Astrocyte (in vitro differentiated cells and primary cell): Measurements from ENCODE around the gene B3GNT9. TPM values are rescaled to one million over a fixed set of nuclear protein-coding genes. Genes with fewer than 3 reads are reported as not detected.
A peak's percentile ranks its signal among the peaks of the same experiment; 100 is the strongest.

Experiments
- DNase-seq: peaks from one replicate; pipeline ENCODE4 v3.0.0-alpha.2; 2010; ENCODE audit warnings: low read depth
- FAIRE-seq: peaks from 2 replicates; lab custom pipeline; 2011; peaks lifted over from hg19 to GRCh38; lab: Jason Lieb, UNC
- H2AFZ ChIP-seq: 2 replicates; pipeline ENCODE4 v1.6.0; 2012; ENCODE audit warnings: low read depth, low read length, inconsistent platforms
- H3K27ac ChIP-seq: 2 replicates; pipeline ENCODE4 v1.5.1; 2011; ENCODE audit warnings: low read depth, low read length, inconsistent platforms
- H3K27me3 ChIP-seq: 2 replicates; pipeline ENCODE4 v1.6.0; 2011; ENCODE audit warnings: low read length, inconsistent platforms; ENCODE audit not compliant: insufficient read depth
- H3K36me3 ChIP-seq: 2 replicates; pipeline ENCODE4 v1.5.1; 2011; ENCODE audit warnings: low read length, inconsistent platforms; ENCODE audit not compliant: insufficient read depth
- H3K4me1 ChIP-seq: 2 replicates; pipeline ENCODE4 v1.5.1; 2011; ENCODE audit warnings: low read length, inconsistent platforms; ENCODE audit not compliant: insufficient read depth
- H3K4me2 ChIP-seq: 2 replicates; pipeline ENCODE4 v1.6.0; 2012; ENCODE audit warnings: low read length, inconsistent platforms
- H3K4me3 ChIP-seq: 2 replicates; pipeline ENCODE4 v1.5.1; 2011; ENCODE audit warnings: low read depth, mild to moderate bottlenecking, low read length, inconsistent platforms; ENCODE audit not compliant: insufficient read depth
- H3K79me2 ChIP-seq: 2 replicates; pipeline ENCODE4 v1.6.0; 2012; ENCODE audit warnings: mild to moderate bottlenecking, low read length, inconsistent platforms; ENCODE audit not compliant: insufficient read depth
- H3K9ac ChIP-seq: 2 replicates; pipeline ENCODE4 v1.6.0; 2012; ENCODE audit warnings: mild to moderate bottlenecking, low read length, inconsistent platforms
- H3K9me3 ChIP-seq: 2 replicates; pipeline ENCODE4 v1.5.1; 2012; ENCODE audit warnings: low read depth, mild to moderate bottlenecking, low read length, inconsistent platforms; ENCODE audit not compliant: insufficient read depth
- H4K20me1 ChIP-seq: 2 replicates; pipeline ENCODE4 v1.6.0; 2012; ENCODE audit warnings: low read length, inconsistent platforms; ENCODE audit not compliant: insufficient read depth
- H3K27ac Mint-ChIP-seq: one replicate; pipeline ENCODE4 v1.8.0; 2021; ENCODE audit warnings: mild to moderate bottlenecking, mixed read lengths; ENCODE audit not compliant: unreplicated experiment
- H3K27me3 Mint-ChIP-seq: one replicate; pipeline ENCODE4 v1.8.0; 2021; ENCODE audit warnings: low read depth, mixed read lengths; ENCODE audit not compliant: unreplicated experiment
- H3K36me3 Mint-ChIP-seq: one replicate; pipeline ENCODE4 v1.8.0; 2021; ENCODE audit warnings: low read depth, mixed read lengths; ENCODE audit not compliant: unreplicated experiment
- H3K4me1 Mint-ChIP-seq: one replicate; pipeline ENCODE4 v1.8.0; 2021; ENCODE audit warnings: low read depth, mixed read lengths; ENCODE audit not compliant: unreplicated experiment
- H3K4me3 Mint-ChIP-seq: one replicate; pipeline ENCODE4 v1.8.0; 2021; ENCODE audit warnings: mild to moderate bottlenecking, moderate library complexity, mixed read lengths; ENCODE audit not compliant: unreplicated experiment
- H3K9me3 Mint-ChIP-seq: one replicate; pipeline ENCODE4 v1.8.0; 2021; ENCODE audit warnings: mild to moderate bottlenecking, mixed read lengths; ENCODE audit not compliant: unreplicated experiment
- CTCF ChIP-seq: IDR thresholded peaks from 2 replicates; pipeline ENCODE4 v1.5.1; 2011; ENCODE audit warnings: low read depth, mild to moderate bottlenecking, inconsistent platforms, low read length, moderate library complexity; ENCODE audit not compliant: insufficient read depth
- EZH2 ChIP-seq: IDR thresholded peaks from 2 replicates; pipeline ENCODE4 v1.6.1; 2012; ENCODE audit warnings: mild to moderate bottlenecking, low read length, inconsistent platforms; ENCODE audit not compliant: insufficient read depth
- total RNA-seq: library from RNA; stranded (reverse); gene quantifications from 2 replicates; pipeline ENCODE4 v1.2.1, GENCODE V29; 2021

Gene B3GNT9
- total RNA-seq, 1 donor from 2014 or later, result 7.6 TPM

GRCh38 chr16:67101311-67102082 is 49.3 kb downstream of the B3GNT9 start:
- Histone ChIP-seq H3K4me2 (peak overlapping the region; percentile 16), H3K9me3 (no peaks in the 10 kb centered on the region), H3K36me3 (peaks cover 13% of the 10 kb centered on the region), H4K20me1 (no peaks in the 10 kb centered on the region), H3K79me2 (no peaks in the 10 kb centered on the region), H3K9ac (no peak overlapping the region), H3K4me1 (peaks cover 7% of the 10 kb centered on the region), H3K27ac (peak overlapping the region; percentile 20), H3K4me3 (no peak overlapping the region), H2AFZ (no peak overlapping the region), H3K27me3 (no peaks in the 10 kb centered on the region)
- Mint-ChIP-seq H3K36me3 (peaks cover 7% of the 10 kb centered on the region), H3K27ac (peak overlapping the region; percentile 82), H3K9me3 (peaks cover 2% of the 10 kb centered on the region), H3K4me1 (peaks cover 16% of the 10 kb centered on the region), H3K4me3 (peak overlapping the region; percentile 29), H3K27me3 (no peaks in the 10 kb centered on the region)
- FAIRE-seq, result peak; percentile 73
- TF ChIP-seq CTCF (no peak), EZH2 (no peak)
- DNase-seq, result peak; percentile 74

- H3K4me3 ChIP-seq, result no peak overlapping the region
- peak overlapping the region; percentile 16 for H3K4me2 ChIP-seq
- no peaks in the 10 kb centered on the region for H3K79me2 ChIP-seq
- Mint-ChIP-seq H3K36me3 (peaks cover 7% of the 10 kb centered on the region), H3K27ac (peak overlapping the region; percentile 62), H3K27me3 (no peaks in the 10 kb centered on the region), H3K4me3 (no peak overlapping the region), H3K4me1 (peaks cover 16% of the 10 kb centered on the region), H3K9me3 (peaks cover 2% of the 10 kb centered on the region)
- H3K27me3 ChIP-seq, result no peaks in the 10 kb centered on the region
- no peaks in the 10 kb centered on the region for H3K9me3 ChIP-seq
- DNase-seq, result peak; percentile 10
- H3K27ac ChIP-seq, result peak overlapping the region; percentile 5
- H3K4me1 ChIP-seq, result peaks cover 7% of the 10 kb centered on the region
- peaks cover 13% of the 10 kb centered on the region for H3K36me3 ChIP-seq
- no peak for TF ChIP-seq EZH2
- TF ChIP-seq CTCF, result peak; percentile 33
- H4K20me1 ChIP-seq, result no peaks in the 10 kb centered on the region
- H2AFZ ChIP-seq, result no peak overlapping the region
- no peak overlapping the region for H3K9ac ChIP-seq
- no peak for FAIRE-seq
These were observed 50.1 kb downstream of the B3GNT9 start for GRCh38 chr16:67100569-67101310.
